ENCODE data around the gene CA7. TPM values are rescaled to one million over a fixed set of nuclear protein-coding genes. Genes with fewer than 3 reads are reported as not detected.

Gene CA7
- not detected for polyA plus RNA-seq (2013, experiment 1 of 4)
- polyA plus RNA-seq (2013, experiment 2 of 4): not detected
- 0.16 TPM for polyA plus RNA-seq (2013, experiment 3 of 4)
- polyA plus RNA-seq (2013, experiment 4 of 4): not detected

DNA sequence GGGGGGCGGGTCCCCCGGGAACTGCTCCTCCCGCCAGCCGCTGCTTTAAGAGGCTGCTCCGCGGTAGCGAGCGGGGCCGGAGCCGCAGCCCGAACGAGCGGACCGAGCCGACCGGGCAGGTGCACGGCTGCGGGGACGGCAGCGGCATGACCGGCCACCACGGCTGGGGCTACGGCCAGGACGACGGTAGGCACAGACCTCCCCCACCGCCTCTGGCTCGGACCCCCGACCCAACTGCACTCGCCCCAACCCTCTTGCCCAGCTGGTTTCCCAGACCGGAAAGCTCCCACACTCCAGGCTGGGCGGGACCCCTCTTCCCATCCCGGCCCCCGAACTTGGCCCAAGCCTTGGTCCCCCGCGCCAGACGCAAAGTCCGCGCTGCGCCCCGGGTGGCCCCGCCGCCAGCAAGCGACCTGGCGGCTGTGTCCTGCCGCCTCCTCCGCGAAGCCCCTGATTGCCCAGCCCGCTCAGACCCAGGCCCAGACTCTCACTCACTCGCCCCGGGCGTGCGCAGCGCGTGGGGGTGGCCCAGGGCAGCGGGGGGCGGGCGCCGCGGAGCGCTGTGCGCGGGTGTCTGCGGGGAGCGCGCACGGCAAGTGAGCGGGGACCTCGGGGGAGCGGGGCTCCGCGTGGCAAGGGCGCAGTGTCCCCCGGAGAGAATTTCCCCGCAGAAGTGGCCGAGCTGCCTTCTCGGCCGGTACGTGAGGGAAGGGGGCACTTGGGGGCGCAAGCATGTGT, at the start of gene CA7:
TSS of gene CA7 (plus strand) at position 73 of the 738 bp plus-strand sequence. CDS start at position 147, 74 bp downstream.
- H3K4me1 ChIP-seq (ENCODE audit: control insufficient read depth, insufficient read depth, low read length): no peaks in the 10 kb centered on the region
- H3K27me3 ChIP-seq (ENCODE audit: control insufficient read depth, insufficient read depth, low read length, poor library complexity, severe bottlenecking): peaks cover 74% of the 10 kb centered on the region
- peak within 1 kb of the TSS; percentile 37 for H3K4me3 ChIP-seq (ENCODE audit: insufficient read depth, low read depth, low read length)
- H3K9me3 ChIP-seq (ENCODE audit: control insufficient read depth, low read length): no peaks in the 10 kb centered on the region
- 2 to 3% methylated on average over 79 of the region's 79 CpGs for WGBS, 2 experiments
- H3K36me3 ChIP-seq (ENCODE audit: control insufficient read depth, insufficient read depth, low read length): no peaks in the 10 kb centered on the region
- no peak within 1 kb of the TSS for H3K27ac ChIP-seq (ENCODE audit: insufficient read depth, low read depth, low read length, poor library complexity, severe bottlenecking)

DNA sequence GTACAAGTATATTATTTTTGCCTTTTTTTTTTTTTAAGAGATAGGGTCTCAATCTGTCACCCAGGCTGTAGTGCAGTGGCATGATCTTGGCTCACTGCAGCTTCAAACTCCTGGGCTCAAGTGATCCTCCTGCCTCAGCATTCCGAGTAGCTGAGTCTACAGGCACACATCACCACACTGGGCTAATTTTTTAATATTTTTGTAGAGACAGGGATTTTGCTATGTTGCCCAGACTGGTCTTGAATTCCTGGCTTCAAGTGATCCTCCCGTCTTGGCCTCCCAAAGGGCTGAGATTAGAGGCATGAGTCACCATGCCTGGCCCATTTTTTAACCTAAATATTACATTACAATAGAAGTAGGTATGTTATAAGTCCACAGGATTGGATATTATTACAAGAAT, 46.1 kb upstream of the CA7 start:
- no peaks in the 10 kb centered on the region for H3K9me3 ChIP-seq (ENCODE audit: control insufficient read depth, low read length)
- H3K27me3 ChIP-seq (ENCODE audit: control insufficient read depth, insufficient read depth, low read length, poor library complexity, severe bottlenecking): no peaks in the 10 kb centered on the region
- H3K27ac ChIP-seq (ENCODE audit: insufficient read depth, low read depth, low read length, poor library complexity, severe bottlenecking): no peak overlapping the region
- peaks cover 7% of the 10 kb centered on the region for H3K36me3 ChIP-seq (ENCODE audit: control insufficient read depth, insufficient read depth, low read length)
- no peak overlapping the region for H3K4me3 ChIP-seq (ENCODE audit: insufficient read depth, low read depth, low read length)
- no peaks in the 10 kb centered on the region for H3K4me1 ChIP-seq (ENCODE audit: control insufficient read depth, insufficient read depth, low read length)
- 91% methylated on average over 2 of the region's 2 CpGs for WGBS, 2 experiments

DNA sequence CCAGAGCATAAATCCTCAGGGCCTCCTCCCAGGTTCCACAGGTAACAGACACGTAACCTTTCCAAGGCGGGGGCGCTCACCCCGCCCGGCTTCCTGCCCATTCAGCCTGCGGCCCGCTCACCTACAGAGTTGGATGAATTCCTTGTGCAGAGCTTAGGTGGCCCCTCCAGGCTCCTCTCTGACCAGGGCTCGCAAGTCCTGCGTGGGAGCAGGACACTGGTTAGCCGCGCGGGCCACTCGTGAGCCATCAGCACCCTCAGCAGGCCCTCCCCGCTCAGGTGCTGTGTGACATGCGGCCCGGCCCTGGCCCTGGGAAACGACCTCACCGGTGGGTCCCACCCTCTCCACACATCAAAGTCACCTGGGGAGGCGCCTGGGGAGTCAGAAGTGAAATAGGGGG, 43.4 kb upstream of the CA7 start:
- 92 to 94% methylated on average over 19 of the region's 19 CpGs for whole genome bisulfite sequencing, 2 experiments
- Histone ChIP-seq H3K4me3 (ENCODE audit: insufficient read depth, low read depth, low read length) (no peak overlapping the region), H3K36me3 (ENCODE audit: control insufficient read depth, insufficient read depth, low read length) (peaks cover 18% of the 10 kb centered on the region), H3K4me1 (ENCODE audit: control insufficient read depth, insufficient read depth, low read length) (no peaks in the 10 kb centered on the region), H3K27me3 (ENCODE audit: control insufficient read depth, insufficient read depth, low read length, poor library complexity, severe bottlenecking) (no peaks in the 10 kb centered on the region), H3K9me3 (ENCODE audit: control insufficient read depth, low read length) (no peaks in the 10 kb centered on the region), H3K27ac (ENCODE audit: insufficient read depth, low read depth, low read length, poor library complexity, severe bottlenecking) (no peak overlapping the region)

DNA sequence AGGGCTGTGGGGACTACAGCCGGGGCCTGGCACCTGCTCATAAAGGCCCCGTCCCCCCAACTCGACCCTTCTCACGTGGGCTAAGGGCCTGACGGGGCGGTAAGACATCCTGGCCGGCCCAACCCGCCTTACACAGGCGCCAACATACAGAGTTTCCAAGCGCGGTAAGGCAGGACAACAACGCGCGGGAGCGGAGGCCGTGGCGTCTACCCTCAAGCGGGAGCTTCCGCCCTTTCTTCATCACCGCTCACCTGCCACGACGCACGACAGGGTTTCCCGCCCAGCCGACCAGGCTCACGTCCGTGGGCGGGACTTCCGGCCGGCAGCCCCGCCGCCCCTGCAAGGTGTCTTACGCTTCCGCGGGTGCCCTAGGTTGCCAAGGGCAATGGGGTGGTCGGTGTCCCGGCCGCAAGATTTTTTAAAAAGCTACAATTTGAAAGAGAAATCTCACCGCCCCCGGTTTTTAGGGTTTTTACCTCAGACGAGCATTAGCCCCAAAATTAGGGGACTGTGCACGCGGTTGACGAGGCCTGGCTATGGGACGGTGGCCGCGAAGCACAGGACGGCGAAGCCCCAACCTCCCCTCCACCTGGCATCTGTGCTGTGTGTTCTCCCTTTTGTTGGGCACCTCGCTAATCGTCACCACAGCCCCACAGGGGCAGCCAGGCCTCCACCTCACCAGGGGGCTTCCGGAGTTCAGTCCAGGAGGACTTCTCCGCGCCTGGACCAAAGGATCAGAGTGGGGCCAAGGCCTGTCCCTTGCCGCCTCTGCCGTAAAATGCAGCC, 42.7 kb upstream of the CA7 start, which contains the start of gene TERB1:
TSS of gene TERB1 (minus strand) at position 265 of the 786 bp plus-strand sequence. CDS start 4,786 bp downstream, outside the sequence.
- H3K27ac ChIP-seq (ENCODE audit: insufficient read depth, low read depth, low read length, poor library complexity, severe bottlenecking): no peak within 1 kb of the TSS
- H3K4me1 ChIP-seq (ENCODE audit: control insufficient read depth, insufficient read depth, low read length): no peaks in the 10 kb centered on the region
- H3K4me3 ChIP-seq (ENCODE audit: insufficient read depth, low read depth, low read length): no peak within 1 kb of the TSS
- H3K9me3 ChIP-seq (ENCODE audit: control insufficient read depth, low read length): no peaks in the 10 kb centered on the region
- 94 to 95% methylated on average over 56 of the region's 56 CpGs for WGBS, 2 experiments
- no peaks in the 10 kb centered on the region for H3K27me3 ChIP-seq (ENCODE audit: control insufficient read depth, insufficient read depth, low read length, poor library complexity, severe bottlenecking)
- peaks cover 19% of the 10 kb centered on the region for H3K36me3 ChIP-seq (ENCODE audit: control insufficient read depth, insufficient read depth, low read length)

DNA sequence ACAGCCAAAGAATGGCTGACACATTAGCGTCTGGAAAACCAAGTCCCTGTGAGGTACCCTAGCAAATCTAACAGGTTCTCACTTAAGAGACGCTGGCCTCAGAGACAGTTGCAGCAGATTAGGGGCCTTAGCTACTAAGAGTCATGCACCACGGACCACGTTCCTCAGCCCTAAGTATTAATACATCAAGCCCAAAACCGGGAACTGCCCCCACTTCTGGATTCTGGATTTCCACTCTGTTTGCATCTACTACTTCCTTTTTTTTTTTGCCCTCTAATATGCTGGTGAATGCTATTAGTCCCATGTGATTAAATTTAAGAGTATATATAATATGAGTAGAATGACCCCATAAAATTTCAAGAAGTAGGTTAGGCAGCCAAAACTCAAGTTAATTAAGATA, 42.1 kb upstream of the CA7 start:
- Histone ChIP-seq H3K9me3 (ENCODE audit: control insufficient read depth, low read length) (no peaks in the 10 kb centered on the region), H3K4me1 (ENCODE audit: control insufficient read depth, insufficient read depth, low read length) (no peaks in the 10 kb centered on the region), H3K36me3 (ENCODE audit: control insufficient read depth, insufficient read depth, low read length) (peaks cover 23% of the 10 kb centered on the region), H3K27me3 (ENCODE audit: control insufficient read depth, insufficient read depth, low read length, poor library complexity, severe bottlenecking) (no peaks in the 10 kb centered on the region), H3K4me3 (ENCODE audit: insufficient read depth, low read depth, low read length) (no peak overlapping the region), H3K27ac (ENCODE audit: insufficient read depth, low read depth, low read length, poor library complexity, severe bottlenecking) (no peak overlapping the region)
- WGBS, 2 experiments: 91 to 92% methylated on average over 5 of the region's 5 CpGs

DNA sequence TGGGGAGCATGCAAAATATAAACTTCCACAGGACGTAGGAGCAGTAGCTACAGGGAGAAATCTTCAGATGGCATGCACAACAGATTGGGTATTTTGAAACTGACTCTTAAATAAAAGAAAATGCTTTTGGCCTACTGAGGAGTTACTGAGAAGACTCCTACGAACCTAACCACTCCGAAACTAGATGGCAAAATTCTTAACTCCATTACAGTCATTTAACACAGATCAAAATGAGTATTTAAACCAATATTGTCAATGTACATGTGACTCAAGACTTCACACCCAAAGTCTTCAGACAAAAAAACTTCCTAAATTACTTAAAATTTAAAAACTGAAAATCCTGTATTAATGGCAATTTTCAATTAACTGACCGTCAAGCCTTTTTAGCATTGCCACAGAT, 34.4 kb upstream of the CA7 start:
- WGBS, 2 experiments: 94% methylated on average over 3 to 4 of the region's 4 CpGs

DNA sequence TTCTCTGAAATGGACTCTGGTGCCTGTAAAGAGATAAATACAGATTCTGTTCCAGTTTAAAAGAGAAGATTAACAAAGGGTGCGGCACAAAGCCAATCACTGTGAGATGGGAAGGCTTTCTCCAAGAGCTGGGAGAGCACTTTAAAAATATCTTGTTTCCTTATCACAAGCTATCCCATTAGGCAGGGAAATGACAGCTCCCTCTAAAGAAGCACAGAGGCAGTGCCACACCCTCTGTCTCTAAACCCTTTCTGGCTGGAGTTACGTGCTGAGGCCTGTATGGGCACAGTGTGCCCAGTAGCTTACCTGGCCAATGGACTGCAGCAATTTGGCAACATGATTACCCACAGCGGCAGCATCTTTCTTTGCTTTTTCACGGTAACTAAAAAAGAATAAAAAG, 33.8 kb upstream of the CA7 start:
- H3K4me3 ChIP-seq (ENCODE audit: insufficient read depth, low read depth, low read length): no peak overlapping the region
- H3K4me1 ChIP-seq (ENCODE audit: control insufficient read depth, insufficient read depth, low read length): no peaks in the 10 kb centered on the region
- H3K27ac ChIP-seq (ENCODE audit: insufficient read depth, low read depth, low read length, poor library complexity, severe bottlenecking): no peak overlapping the region
- no peaks in the 10 kb centered on the region for H3K27me3 ChIP-seq (ENCODE audit: control insufficient read depth, insufficient read depth, low read length, poor library complexity, severe bottlenecking)
- H3K36me3 ChIP-seq (ENCODE audit: control insufficient read depth, insufficient read depth, low read length): peaks cover 66% of the 10 kb centered on the region
- H3K9me3 ChIP-seq (ENCODE audit: control insufficient read depth, low read length): no peaks in the 10 kb centered on the region
- 91 to 98% methylated on average over 4 of the region's 4 CpGs for WGBS, 2 experiments

More for the DNA sequence above, 34.4 kb upstream of the CA7 start:
- Histone ChIP-seq H3K27ac (ENCODE audit: insufficient read depth, low read depth, low read length, poor library complexity, severe bottlenecking) (no peak overlapping the region), H3K9me3 (ENCODE audit: control insufficient read depth, low read length) (no peaks in the 10 kb centered on the region), H3K36me3 (ENCODE audit: control insufficient read depth, insufficient read depth, low read length) (peaks cover 66% of the 10 kb centered on the region), H3K4me1 (ENCODE audit: control insufficient read depth, insufficient read depth, low read length) (no peaks in the 10 kb centered on the region), H3K4me3 (ENCODE audit: insufficient read depth, low read depth, low read length) (no peak overlapping the region), H3K27me3 (ENCODE audit: control insufficient read depth, insufficient read depth, low read length, poor library complexity, severe bottlenecking) (no peaks in the 10 kb centered on the region)

DNA sequence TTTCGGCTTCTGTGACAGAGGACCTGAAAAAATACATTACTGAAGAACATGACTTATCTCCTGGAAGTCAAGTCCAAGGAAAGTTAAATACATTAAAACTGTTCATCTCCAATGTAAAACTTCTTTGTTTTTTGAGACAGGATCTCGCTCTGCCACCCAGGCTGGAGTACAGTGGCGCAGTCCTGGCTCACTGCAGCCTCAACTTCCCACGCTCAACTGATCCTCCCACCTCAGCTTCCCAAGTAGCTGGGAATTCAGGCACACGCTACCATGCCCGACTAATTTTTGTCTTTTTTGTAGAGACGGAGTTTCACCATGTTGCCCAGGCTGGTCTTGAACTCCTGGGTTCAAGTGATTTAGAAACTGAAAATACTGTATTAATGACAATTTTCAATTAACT, 33.2 kb upstream of the CA7 start:
- Histone ChIP-seq H3K4me3 (ENCODE audit: insufficient read depth, low read depth, low read length) (no peak overlapping the region), H3K27ac (ENCODE audit: insufficient read depth, low read depth, low read length, poor library complexity, severe bottlenecking) (no peak overlapping the region), H3K4me1 (ENCODE audit: control insufficient read depth, insufficient read depth, low read length) (no peaks in the 10 kb centered on the region), H3K9me3 (ENCODE audit: control insufficient read depth, low read length) (no peaks in the 10 kb centered on the region), H3K36me3 (ENCODE audit: control insufficient read depth, insufficient read depth, low read length) (peaks cover 68% of the 10 kb centered on the region), H3K27me3 (ENCODE audit: control insufficient read depth, insufficient read depth, low read length, poor library complexity, severe bottlenecking) (no peaks in the 10 kb centered on the region)
- 90 to 96% methylated on average over 7 of the region's 7 CpGs for WGBS, 2 experiments

DNA sequence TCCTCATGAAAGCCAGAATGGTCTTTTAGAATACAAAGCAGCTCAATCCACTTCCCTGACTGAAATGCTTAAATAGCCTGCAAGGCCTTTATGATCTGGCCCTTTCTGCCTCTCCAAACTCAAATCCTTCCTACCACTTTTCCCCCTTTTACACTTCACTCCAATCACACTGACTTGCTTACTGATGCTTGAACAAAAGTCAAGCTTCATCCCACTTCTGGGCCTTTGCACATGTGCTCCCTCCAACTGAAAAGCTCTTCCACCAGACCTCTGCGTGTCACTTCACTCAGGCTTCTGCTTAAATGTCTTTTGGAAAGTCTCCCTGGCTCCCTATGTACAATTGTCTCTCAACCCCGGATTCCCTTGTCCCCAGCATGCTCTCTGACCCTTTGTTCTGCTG, 29.5 kb upstream of the CA7 start:
- H3K36me3 ChIP-seq (ENCODE audit: control insufficient read depth, insufficient read depth, low read length): peaks cover 80% of the 10 kb centered on the region

DNA sequence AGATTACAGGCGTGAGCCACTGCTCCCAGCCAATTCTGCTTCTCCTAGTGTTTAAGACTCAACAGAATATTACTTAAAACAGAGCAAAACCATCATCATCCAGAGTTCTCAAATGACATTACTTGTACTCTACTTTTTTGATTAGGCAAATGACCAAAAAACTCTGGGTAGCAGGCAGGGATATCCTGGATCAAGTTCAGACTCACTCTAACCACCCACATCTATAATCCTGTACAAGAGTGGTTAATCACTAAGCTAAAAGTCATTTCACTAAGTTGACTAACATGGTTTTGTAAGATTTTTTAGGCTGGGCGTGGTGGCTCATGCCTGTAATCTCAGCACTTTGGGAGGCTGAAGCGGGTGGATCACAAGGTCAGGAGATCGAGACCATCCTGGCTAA, 20.2 kb upstream of the CA7 start:
- H3K27ac ChIP-seq (ENCODE audit: insufficient read depth, low read depth, low read length, poor library complexity, severe bottlenecking): no peak overlapping the region
- no peak overlapping the region for H3K4me3 ChIP-seq (ENCODE audit: insufficient read depth, low read depth, low read length)
- H3K4me1 ChIP-seq (ENCODE audit: control insufficient read depth, insufficient read depth, low read length): peaks cover 2% of the 10 kb centered on the region
- no peaks in the 10 kb centered on the region for H3K9me3 ChIP-seq (ENCODE audit: control insufficient read depth, low read length)
- H3K36me3 ChIP-seq (ENCODE audit: control insufficient read depth, insufficient read depth, low read length): peaks cover 56% of the 10 kb centered on the region
- H3K27me3 ChIP-seq (ENCODE audit: control insufficient read depth, insufficient read depth, low read length, poor library complexity, severe bottlenecking): no peaks in the 10 kb centered on the region
- 88 to 99% methylated on average over 4 of the region's 4 CpGs for WGBS, 2 experiments

More for the DNA sequence above, 29.5 kb upstream of the CA7 start:
- no peaks in the 10 kb centered on the region for H3K9me3 ChIP-seq (ENCODE audit: control insufficient read depth, low read length)
- H3K27me3 ChIP-seq (ENCODE audit: control insufficient read depth, insufficient read depth, low read length, poor library complexity, severe bottlenecking): no peaks in the 10 kb centered on the region
- H3K4me1 ChIP-seq (ENCODE audit: control insufficient read depth, insufficient read depth, low read length): no peaks in the 10 kb centered on the region
- no peak overlapping the region for H3K27ac ChIP-seq (ENCODE audit: insufficient read depth, low read depth, low read length, poor library complexity, severe bottlenecking)
- 93 to 95% methylated on average over 2 of the region's 2 CpGs for WGBS, 2 experiments
- no peak overlapping the region for H3K4me3 ChIP-seq (ENCODE audit: insufficient read depth, low read depth, low read length)
